DMS79 (cell line): ENCODE results near the gene IL1F10.

ENCODE experiments used
- DNase-seq: peaks from one replicate; lab custom pipeline; 2025; lab: John Stamatoyannopoulos, UW

The IL1F10 gene

DNA sequence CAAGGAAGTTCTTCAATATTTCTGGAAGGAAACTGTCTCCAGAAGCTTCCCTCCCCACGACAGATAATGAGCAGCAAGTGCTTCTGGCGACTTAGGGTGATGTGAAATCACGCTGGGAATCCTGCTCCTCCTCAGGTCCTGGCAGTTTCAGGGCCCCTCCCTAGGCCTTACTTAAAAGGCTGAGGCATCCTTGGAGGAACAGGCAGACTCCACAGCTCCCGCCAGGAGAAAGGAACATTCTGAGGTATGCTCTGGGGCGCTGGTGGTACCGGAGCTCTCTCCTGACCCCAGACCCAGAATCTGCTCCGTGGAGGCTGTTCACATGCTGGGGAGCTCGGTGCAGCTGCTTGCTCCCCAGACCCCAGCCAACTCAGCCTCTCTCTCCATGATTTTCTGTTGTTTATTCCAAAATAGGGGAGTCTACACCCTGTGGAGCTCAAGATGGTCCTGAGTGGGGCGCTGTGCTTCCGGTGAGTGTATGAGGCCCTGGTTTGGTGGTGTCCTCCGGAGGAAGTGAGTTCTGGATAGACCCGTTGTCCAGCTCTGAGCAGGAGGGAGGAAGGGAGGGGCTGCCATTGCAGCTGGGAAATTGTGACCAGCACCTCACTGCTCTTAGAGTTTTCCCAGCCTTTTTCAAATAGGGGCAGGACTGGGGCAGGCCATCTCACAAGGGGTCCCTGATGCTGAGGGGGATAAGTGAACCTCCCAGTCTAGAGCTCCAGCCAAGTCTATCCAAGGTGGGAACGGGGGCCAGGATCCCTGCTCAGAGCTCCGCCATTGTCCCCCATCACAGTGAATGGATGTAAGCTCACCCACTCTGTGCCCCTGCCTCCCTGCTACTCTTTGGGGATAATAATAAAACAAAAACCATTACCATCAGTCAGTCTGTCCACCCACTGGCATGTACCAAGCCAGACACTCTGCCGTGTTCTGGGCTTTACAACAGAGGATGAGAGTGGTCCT is 8.5 kb upstream of the IL1F10 start, which contains the start of gene IL36RN:
IL36RN (plus strand) TSS at position 201 of the 963 bp plus-strand sequence; CDS start at position 442, 241 bp downstream.
- no peak for DNase-seq

- DNase-seq: no peak
Observed at GRCh38 chr2:113060396-113060795, 7.4 kb upstream of the IL1F10 start.

GRCh38 chr2:113060796-113061195 is 7.0 kb upstream of the IL1F10 start:
- DNase-seq: no peak

DNA sequence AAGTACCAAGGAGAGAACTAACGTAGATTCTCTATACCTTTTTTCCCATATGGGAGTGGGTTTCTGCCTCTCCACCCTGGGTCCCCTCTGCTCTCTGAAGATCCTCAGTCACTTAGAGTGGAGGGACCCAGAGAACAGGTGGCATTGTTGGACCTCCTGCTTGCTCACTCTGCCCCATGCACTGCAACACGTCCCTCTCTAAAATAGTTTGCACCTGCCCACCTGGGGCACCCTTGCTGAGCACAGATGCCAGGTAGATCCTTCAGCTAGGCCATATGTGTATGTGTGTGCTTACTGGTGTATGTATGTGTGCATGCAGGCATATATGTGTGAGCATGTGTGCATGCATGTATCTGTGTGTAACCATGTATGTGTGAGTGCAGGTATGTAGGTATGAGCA is 6.5 kb upstream of the IL1F10 start:
- no peak for DNase-seq

- no peak for DNase-seq
Observed at GRCh38 chr2:113061896-113062770, 5.6 kb upstream of the IL1F10 start.

DNA sequence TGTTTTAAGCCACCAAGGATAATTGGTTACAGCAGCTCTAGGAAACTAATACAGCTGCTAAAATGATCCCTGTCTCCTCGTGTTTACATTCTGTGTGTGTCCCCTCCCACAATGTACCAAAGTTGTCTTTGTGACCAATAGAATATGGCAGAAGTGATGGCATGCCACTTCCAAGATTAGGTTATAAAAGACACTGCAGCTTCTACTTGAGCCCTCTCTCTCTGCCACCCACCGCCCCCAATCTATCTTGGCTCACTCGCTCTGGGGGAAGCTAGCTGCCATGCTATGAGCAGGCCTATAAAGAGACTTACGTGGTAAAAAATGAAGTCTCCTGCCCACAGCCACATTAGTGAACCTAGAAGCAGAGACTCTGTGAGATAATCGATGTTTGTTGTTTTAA is 3.5 kb upstream of the IL1F10 start:
- DNase-seq: no peak

- DNase-seq: no peak
Observed at GRCh38 chr2:113064898-113065297, 2.9 kb upstream of the IL1F10 start.

DNA sequence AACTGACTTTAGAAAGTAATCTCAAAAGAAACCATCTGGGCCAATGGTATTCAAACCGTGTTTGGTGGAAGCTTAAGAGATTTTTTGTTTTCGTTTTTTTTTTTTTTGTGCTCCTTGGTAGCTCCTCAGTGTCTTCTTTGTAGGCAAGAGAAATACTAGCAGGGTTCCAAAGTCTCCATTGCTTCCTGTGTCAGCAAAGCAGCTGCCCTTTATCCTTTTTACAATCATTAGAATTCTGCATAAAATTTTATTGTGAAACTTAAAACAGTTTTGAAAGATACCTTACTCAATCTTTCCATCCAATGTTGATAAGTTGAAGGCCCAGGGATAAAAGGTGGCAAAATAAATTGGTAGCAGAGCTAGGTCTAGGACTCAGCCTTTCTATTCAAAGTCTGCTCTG is 479 bp downstream of the IL1F10 start:
- no peak for DNase-seq

GRCh38 chr2:113068706-113069485 is 1.1 kb downstream of the IL1F10 start:
- no peak for DNase-seq

DNA sequence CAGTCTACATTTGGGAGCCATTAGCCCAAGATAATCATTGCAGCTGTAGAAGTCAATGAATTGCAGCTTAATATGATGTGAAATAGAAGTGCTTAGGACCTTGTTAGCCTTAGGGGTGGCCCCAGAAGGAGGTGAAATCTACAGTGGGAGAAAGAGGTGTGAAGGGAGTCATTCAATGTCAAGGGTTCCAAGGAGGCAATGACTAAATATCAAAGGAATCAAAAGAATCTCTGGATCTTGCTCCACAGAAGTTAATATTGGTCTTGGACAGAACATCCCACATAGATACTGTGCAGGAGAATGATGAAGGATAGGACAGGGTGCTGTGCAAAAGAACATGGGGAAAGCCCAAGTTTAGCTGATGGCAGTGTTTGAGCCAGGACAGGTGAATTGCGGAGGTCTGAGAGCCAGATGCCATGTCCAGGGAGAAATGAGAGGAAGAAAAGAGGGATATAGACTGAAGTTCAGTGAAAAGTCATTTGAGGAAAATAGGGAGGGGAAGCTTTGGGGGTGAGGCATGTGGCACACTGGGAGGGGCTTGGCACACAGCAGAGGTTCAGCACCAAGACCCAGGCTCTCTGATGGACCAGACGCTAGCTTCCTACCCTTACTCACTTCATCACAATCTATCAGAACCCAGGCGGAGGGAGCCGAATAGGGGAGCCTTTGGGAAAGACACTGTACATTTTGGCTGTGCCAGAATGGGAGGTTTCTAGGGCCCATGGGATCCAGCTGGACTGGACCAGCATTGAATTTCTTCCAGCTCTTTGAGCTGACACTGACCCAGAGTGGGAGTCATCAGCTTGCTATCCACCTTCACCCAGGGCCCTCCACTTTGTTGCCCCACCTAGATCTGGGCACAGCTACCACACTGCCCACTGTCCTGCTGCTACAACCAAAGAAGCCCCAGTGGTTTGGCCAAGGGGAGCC is 2.2 kb downstream of the IL1F10 start:
- no peak for DNase-seq

DNA sequence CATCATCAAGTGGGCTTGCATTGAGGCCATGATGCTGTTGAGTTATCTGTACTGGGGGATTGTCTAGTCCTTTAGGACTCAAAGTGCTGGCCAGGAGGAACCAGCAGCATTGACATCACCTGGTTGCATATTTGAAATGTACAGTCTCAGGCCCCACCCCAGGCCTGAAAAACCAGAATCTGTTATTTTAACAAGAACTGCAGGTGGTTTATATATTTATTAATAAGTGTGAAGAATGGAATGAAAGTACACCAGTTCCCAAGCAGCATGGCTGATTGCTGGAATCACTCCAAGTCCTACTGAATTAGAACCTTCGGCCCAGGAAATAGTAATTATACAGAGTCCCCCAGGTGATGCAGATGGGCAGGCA is 2.8 kb downstream of the IL1F10 start:
- no peak for DNase-seq

DNA sequence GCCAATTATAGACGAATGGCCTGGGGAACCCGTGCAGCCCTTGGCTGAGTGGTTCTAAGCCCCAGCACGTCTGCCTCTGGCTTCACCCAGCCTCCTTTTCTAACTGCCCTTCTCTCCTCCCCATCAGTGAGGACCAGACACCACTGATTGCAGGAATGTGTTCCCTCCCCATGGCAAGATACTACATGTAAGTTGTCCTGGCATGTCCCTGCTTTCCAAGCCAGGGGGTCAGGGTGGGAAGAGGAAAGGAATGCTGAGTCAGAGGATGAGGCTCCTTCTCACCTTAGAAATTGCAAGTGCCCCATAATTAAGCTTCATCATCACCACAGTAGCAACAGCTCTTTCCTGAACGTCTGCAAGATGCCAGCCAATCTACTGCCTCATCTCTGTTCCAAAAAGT is 4.8 kb downstream of the IL1F10 start:
- no peak for DNase-seq

- no peak for DNase-seq
Observed at GRCh38 chr2:113073325-113073834, 5.6 kb downstream of the IL1F10 start.

DNA sequence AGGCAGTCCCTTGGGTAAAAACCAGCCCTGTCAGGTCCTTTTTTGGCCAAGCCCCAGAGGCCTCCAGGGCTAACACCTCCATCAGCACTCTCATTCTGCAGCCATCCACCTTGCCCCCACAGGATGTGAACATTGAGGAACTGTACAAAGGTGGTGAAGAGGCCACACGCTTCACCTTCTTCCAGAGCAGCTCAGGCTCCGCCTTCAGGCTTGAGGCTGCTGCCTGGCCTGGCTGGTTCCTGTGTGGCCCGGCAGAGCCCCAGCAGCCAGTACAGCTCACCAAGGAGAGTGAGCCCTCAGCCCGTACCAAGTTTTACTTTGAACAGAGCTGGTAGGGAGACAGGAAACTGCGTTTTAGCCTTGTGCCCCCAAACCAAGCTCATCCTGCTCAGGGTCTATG is 7.3 kb downstream of the IL1F10 start:
- no peak for DNase-seq

GRCh38 chr2:113075600-113075999 is 7.8 kb downstream of the IL1F10 start:
- no peak for DNase-seq

GRCh38 chr2:113076954-113077669 is 9.3 kb downstream of the IL1F10 start:
- no peak for DNase-seq

GRCh38 chr2:113077921-113078320 is 10.2 kb downstream of the IL1F10 start:
- no peak for DNase-seq

DNA sequence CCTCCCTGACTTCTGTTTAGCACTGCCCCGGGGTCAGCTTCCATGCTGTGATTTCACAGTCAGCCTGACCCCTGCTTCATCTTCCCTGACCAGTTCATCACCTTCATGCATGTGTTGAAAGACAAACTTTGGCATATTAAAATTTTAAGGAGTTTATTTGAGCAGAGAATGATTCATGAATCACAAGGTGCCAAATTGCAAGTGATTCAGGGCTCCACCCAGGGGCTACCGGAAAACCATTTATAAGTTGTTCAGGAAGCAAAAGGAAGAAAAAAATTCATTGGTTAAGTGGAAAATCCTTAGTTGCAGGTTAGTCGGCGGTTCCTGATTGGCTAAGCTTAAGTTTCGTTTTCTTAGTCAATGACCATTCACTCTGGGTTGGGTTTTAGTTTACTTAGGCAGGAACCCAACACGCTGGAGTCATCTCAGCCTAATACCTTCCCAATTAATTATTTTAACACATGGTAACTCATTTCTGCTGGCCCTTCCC is 10.6 kb downstream of the IL1F10 start:
- peak; percentile 15 for DNase-seq

GRCh38 chr2:113079131-113079530 is 11.4 kb downstream of the IL1F10 start:
- DNase-seq: no peak

- DNase-seq: no peak
Observed at GRCh38 chr2:113080134-113080533, 12.4 kb downstream of the IL1F10 start.
